Trophoblast cell (in vitro differentiated cells and primary cell): ENCODE results near the gene TXNDC5.

Experiments
- DNase-seq, 2 donors: peaks; one replicate each; pipeline ENCODE4 v3.0.0-alpha.2; 2016
- H2AFZ ChIP-seq: 2 replicates; pipeline ENCODE4 v1.6.1; 2013; ENCODE audit warnings: low read length, moderate library complexity, mild to moderate bottlenecking; ENCODE audit not compliant: insufficient read depth, poor library complexity
- H2AK5ac ChIP-seq: 2 replicates; pipeline ENCODE4 v1.6.1; 2013; ENCODE audit warnings: mild to moderate bottlenecking, low read length
- H2BK120ac ChIP-seq: 2 replicates; pipeline ENCODE4 v1.6.1; 2013; ENCODE audit warnings: low read length, mild to moderate bottlenecking, moderate library complexity; ENCODE audit not compliant: insufficient read depth, poor library complexity
- H2BK12ac ChIP-seq: 2 replicates; pipeline ENCODE4 v1.6.1; 2013; ENCODE audit warnings: mild to moderate bottlenecking, low read length, moderate library complexity
- H2BK5ac ChIP-seq: 2 replicates; pipeline ENCODE4 v1.6.1; 2013; ENCODE audit warnings: low read length, low read depth, moderate library complexity, mild to moderate bottlenecking; ENCODE audit not compliant: poor library complexity
- H3K14ac ChIP-seq: 2 replicates; pipeline ENCODE4 v1.6.1; 2013; ENCODE audit warnings: mild to moderate bottlenecking, low read length
- H3K18ac ChIP-seq: 2 replicates; pipeline ENCODE4 v1.6.1; 2013; ENCODE audit warnings: mild to moderate bottlenecking, low read length
- H3K23ac ChIP-seq: 2 replicates; pipeline ENCODE4 v1.6.1; 2013; ENCODE audit warnings: low read length
- H3K27ac ChIP-seq: 2 replicates; pipeline ENCODE4 v1.5.1; 2013; ENCODE audit warnings: low read depth, mild to moderate bottlenecking, inconsistent platforms, low read length, moderate library complexity
- H3K27me3 ChIP-seq: 2 replicates; pipeline ENCODE4 v1.6.1; 2013; ENCODE audit warnings: inconsistent platforms, mild to moderate bottlenecking, low read length, moderate library complexity; ENCODE audit not compliant: insufficient read depth
- H3K36me3 ChIP-seq, 2 experiments: 1 replicate in 1 of 2; 2 replicates in 1 of 2; pipeline ENCODE4 v1.6.1; 2013; ENCODE audit warnings: low read length in 2 of 2, mild to moderate bottlenecking in 2 of 2, moderate library complexity in 1 of 2; ENCODE audit not compliant: insufficient read depth in 2 of 2, control insufficient read depth in 1 of 2
- H3K4ac ChIP-seq: 2 replicates; pipeline ENCODE4 v1.6.1; 2013; ENCODE audit warnings: low read depth, mild to moderate bottlenecking, low read length, moderate library complexity
- H3K4me1 ChIP-seq, 2 experiments: 1 replicate in 1 of 2; 2 replicates in 1 of 2; pipeline ENCODE4 v1.6.1; 2013; ENCODE audit warnings: low read length in 2 of 2, mild to moderate bottlenecking in 2 of 2, moderate library complexity in 1 of 2; ENCODE audit not compliant: insufficient read depth in 2 of 2, control insufficient read depth in 1 of 2
- H3K4me2 ChIP-seq: 2 replicates; pipeline ENCODE4 v1.6.1; 2013; ENCODE audit warnings: inconsistent platforms, mild to moderate bottlenecking, low read length, moderate library complexity
- H3K4me3 ChIP-seq: 2 replicates; pipeline ENCODE4 v1.5.1; 2013; ENCODE audit warnings: mild to moderate bottlenecking, low read depth, low read length, inconsistent platforms
- H3K79me1 ChIP-seq: one replicate; pipeline ENCODE4 v1.6.1; 2013; ENCODE audit warnings: low read length
- H3K79me2 ChIP-seq: 2 replicates; pipeline ENCODE4 v1.6.1; 2013; ENCODE audit warnings: low read length, mild to moderate bottlenecking; ENCODE audit not compliant: control insufficient read depth, insufficient read depth, poor library complexity
- H3K9ac ChIP-seq: 2 replicates; pipeline ENCODE4 v1.6.1; 2013; ENCODE audit warnings: mild to moderate bottlenecking, low read length
- H3K9me3 ChIP-seq: 2 replicates; pipeline ENCODE4 v1.6.1; 2013; ENCODE audit warnings: low read depth, mild to moderate bottlenecking, control low read depth, inconsistent platforms, low read length; ENCODE audit not compliant: insufficient read depth
- H4K12ac ChIP-seq: 2 replicates; pipeline ENCODE4 v1.6.1; 2013; ENCODE audit warnings: low read depth, mild to moderate bottlenecking, low read length, moderate library complexity
- H4K8ac ChIP-seq: 2 replicates; pipeline ENCODE4 v1.6.1; 2013; ENCODE audit warnings: low read depth, mild to moderate bottlenecking, low read length, moderate library complexity
- H4K91ac ChIP-seq: one replicate; pipeline ENCODE4 v1.6.1; 2013; ENCODE audit warnings: low read depth, mild to moderate bottlenecking, low read length, moderate library complexity
- WGBS: extraction: QIAGEN DNeasy Blood & Tissue Kit; methylation state at CpG from one replicate; pipeline ENCODE4 v1.1.7; 2013; ENCODE audit warnings: missing lambda C conversion rate; ENCODE audit not compliant: insufficient read length, insufficient coverage; ENCODE audit errors: extremely low coverage; 5-methylcytosine and 5-hydroxymethylcytosine counted together

The TXNDC5 gene

DNA sequence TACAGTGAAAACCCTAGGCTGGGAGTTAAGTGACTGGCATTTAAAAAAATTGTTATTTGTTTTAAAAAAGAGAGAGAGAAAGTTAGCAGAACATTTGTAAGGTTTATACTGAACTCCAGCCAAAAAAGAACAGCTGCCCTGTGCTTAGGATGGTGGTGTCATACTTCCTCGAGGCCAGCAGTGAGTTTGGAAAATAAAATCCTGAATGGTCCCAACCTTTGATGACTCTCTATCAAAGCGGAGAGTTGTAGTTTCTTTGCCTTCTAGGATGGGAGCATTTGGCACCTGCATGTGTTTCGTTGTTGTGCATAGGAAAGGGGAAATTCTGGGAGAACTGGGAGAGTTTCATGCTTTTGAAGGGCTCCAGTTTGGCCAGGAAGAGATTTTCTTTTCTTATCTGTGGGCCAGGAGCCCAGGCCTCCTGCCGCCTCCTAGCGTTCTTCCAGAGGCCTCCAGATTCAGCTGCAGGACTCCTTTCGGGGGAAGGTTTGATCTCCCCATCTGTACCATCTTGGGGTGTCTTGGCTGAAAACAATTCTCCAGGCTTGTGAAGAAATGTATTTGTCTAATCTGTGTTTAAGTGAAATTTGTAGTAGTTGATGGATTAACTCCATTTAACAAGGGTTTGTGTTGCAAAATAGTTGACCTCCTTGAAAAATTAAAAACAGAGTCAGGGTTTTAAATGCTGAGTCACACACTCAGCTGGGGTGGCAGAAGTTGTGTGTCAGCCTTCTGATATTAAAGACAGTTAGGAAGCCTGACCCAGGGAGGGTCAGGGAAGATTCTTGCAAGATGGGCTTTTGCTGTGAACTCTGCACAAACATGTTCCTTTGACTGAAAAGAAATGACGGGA, 63.4 kb downstream of the TXNDC5 start:
- no peak overlapping the region for H3K18ac ChIP-seq
- H3K4ac ChIP-seq = no peak overlapping the region
- no peaks in the 10 kb centered on the region for H3K36me3 ChIP-seq
- H2AFZ ChIP-seq = no peak overlapping the region
- no peak overlapping the region for H4K91ac ChIP-seq
- no peak overlapping the region for H3K9ac ChIP-seq
- no peak overlapping the region for H4K12ac ChIP-seq
- no peaks in the 10 kb centered on the region for H3K27me3 ChIP-seq
- no peak overlapping the region for H2BK120ac ChIP-seq
- no peak overlapping the region for H2BK5ac ChIP-seq
- H3K79me1 ChIP-seq = no peaks in the 10 kb centered on the region
- no peak overlapping the region for H3K4me3 ChIP-seq
- H4K8ac ChIP-seq = no peak overlapping the region
- no peak overlapping the region for H3K14ac ChIP-seq
- H3K9me3 ChIP-seq = no peaks in the 10 kb centered on the region
- no peak overlapping the region for H2BK12ac ChIP-seq
- no peak for DNase-seq
- H3K23ac ChIP-seq = no peak overlapping the region
- no peak overlapping the region for H2AK5ac ChIP-seq
- H3K27ac ChIP-seq = no peak overlapping the region
- no peaks in the 10 kb centered on the region for H3K4me1 ChIP-seq
- no CpG with 5 or more reads among the region's 7 CpGs for WGBS
- H3K4me2 ChIP-seq = no peak overlapping the region
- H3K79me2 ChIP-seq = no peaks in the 10 kb centered on the region

DNA sequence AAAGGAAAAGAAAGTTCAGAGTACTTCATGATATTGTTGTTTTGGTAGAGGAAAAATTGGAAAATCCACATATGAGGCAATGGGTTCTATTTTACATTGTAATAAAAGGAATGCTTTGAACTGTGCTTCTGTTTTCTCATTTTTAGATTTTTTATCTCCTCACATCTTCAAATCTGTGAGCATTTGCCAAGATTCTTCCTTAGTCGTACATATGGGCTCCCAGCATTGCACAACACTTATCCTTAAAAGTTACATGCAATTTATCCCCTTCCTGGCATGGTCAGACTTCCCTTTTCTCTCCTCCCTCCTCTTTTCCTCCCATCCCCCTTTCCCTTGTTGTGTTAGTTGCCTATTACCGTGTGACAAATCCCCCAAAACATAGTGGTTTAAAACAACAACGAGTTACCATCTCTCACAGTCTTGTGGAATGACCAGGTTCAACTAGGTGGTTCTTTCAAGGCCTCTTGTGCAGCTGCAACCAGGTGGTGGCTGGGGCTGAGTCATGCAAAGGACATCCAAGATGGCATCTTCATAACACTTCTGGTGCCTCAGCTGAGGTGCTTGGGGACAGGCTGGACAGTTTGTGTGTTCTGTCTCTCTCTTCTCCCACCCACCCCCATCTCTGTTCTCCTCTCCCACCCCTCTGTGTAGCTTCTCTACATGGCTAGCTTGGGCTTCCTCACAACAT, 68.7 kb downstream of the TXNDC5 start:
- no peaks in the 10 kb centered on the region for H3K79me1 ChIP-seq
- H2BK12ac ChIP-seq = no peak overlapping the region
- no peak overlapping the region for H3K4me2 ChIP-seq
- DNase-seq = peak; percentile 74 to 87
- no peak overlapping the region for H3K14ac ChIP-seq
- WGBS = no CpG with 5 or more reads among the region's 3 CpGs
- H3K18ac ChIP-seq = no peak overlapping the region
- no peak overlapping the region for H4K91ac ChIP-seq
- H2AFZ ChIP-seq = no peak overlapping the region
- no peak overlapping the region for H3K4ac ChIP-seq
- no peak overlapping the region for H2BK120ac ChIP-seq
- no peak overlapping the region for H3K9ac ChIP-seq
- H2AK5ac ChIP-seq = no peak overlapping the region
- no peaks in the 10 kb centered on the region for H3K27me3 ChIP-seq
- no peak overlapping the region for H3K27ac ChIP-seq
- H4K12ac ChIP-seq = no peak overlapping the region
- H3K4me3 ChIP-seq = no peak overlapping the region
- H3K36me3 ChIP-seq = no peaks in the 10 kb centered on the region
- no peak overlapping the region for H4K8ac ChIP-seq
- peaks cover 0 to 3% of the 10 kb centered on the region in 2 experiments for H3K4me1 ChIP-seq
- no peak overlapping the region for H2BK5ac ChIP-seq
- H3K9me3 ChIP-seq = no peaks in the 10 kb centered on the region
- H3K23ac ChIP-seq = no peak overlapping the region
- no peaks in the 10 kb centered on the region for H3K79me2 ChIP-seq

DNA sequence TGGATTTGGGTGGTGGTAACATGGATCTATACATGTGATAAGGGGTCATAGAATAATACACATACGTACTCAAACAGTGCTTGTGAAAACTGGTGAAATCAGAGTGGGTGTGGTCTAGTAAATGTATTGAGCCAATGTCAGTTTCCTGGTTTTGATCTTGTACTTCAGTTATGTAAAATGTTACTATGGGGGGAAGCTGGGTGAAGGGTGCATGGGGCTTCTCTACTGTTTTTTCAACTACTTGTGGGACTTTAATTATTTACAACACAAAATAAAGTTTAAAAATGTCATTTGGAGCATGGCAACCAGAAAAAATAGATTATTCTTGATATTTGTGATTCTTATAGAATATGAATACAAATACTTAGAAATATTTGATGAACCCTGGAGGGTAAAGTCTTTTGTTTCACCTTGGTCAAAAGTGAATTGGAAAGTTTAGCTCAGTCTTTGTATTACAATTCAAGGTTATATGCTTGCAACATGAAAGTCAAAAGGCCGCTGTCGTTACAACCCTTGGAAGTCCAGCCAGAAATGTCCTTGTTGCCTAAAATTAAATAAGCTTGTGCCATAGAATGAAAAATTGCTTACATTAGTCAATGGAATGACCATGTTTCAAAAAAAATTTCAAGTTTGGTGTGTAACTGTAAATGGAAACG, 74.1 kb downstream of the TXNDC5 start:
- DNase-seq = no peak
- Histone ChIP-seq H4K8ac (no peak overlapping the region), H2BK12ac (no peak overlapping the region), H3K79me2 (no peaks in the 10 kb centered on the region), H2AK5ac (no peak overlapping the region), H3K36me3 (no peaks in the 10 kb centered on the region), H3K4me1 (no peaks in the 10 kb centered on the region), H2AFZ (no peak overlapping the region), H2BK5ac (no peak overlapping the region), H2BK120ac (no peak overlapping the region), H3K27me3 (no peaks in the 10 kb centered on the region), H3K9ac (no peak overlapping the region), H4K12ac (no peak overlapping the region), H3K27ac (no peak overlapping the region), H3K79me1 (no peaks in the 10 kb centered on the region), H4K91ac (no peak overlapping the region), H3K14ac (no peak overlapping the region), H3K9me3 (no peaks in the 10 kb centered on the region), H3K4me2 (no peak overlapping the region), H3K4me3 (no peak overlapping the region), H3K23ac (no peak overlapping the region), H3K4ac (no peak overlapping the region), H3K18ac (no peak overlapping the region)
- 100% methylated on average over 1 of the region's 4 CpGs for WGBS

DNA sequence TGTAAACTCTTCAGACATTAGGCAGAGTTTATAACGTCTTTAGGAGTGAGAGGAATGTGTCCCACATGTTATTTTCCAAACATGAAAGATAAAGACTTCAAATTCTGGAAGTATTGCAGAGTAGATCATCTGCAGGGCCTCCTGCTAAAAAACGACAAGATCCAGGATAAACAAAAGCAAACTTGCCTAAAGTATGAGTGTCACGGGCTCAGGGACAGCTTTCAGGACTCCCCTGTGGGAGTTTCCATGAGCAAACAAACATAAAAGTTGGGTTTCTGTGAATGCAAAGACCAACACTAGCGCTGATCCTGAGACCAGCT, 76.9 kb downstream of the TXNDC5 start:
- H3K9me3 ChIP-seq = no peaks in the 10 kb centered on the region
- no peak overlapping the region for H3K4ac ChIP-seq
- no peak overlapping the region for H4K91ac ChIP-seq
- no peaks in the 10 kb centered on the region for H3K79me2 ChIP-seq
- WGBS = no CpG with 5 or more reads among the region's 4 CpGs
- H3K18ac ChIP-seq = no peak overlapping the region
- no peak overlapping the region for H3K9ac ChIP-seq
- no peak overlapping the region for H3K27ac ChIP-seq
- no peak overlapping the region for H3K14ac ChIP-seq
- no peaks in the 10 kb centered on the region for H3K79me1 ChIP-seq
- no peak overlapping the region for H2AK5ac ChIP-seq
- H3K4me2 ChIP-seq = no peak overlapping the region
- H2BK5ac ChIP-seq = no peak overlapping the region
- no peaks in the 10 kb centered on the region for H3K36me3 ChIP-seq
- no peak overlapping the region for H4K8ac ChIP-seq
- H2AFZ ChIP-seq = no peak overlapping the region
- no peak overlapping the region for H2BK12ac ChIP-seq
- no peak overlapping the region for H2BK120ac ChIP-seq
- no peaks in the 10 kb centered on the region for H3K4me1 ChIP-seq
- no peak overlapping the region for H4K12ac ChIP-seq
- DNase-seq = peak; percentile 6 to 77
- H3K27me3 ChIP-seq = no peaks in the 10 kb centered on the region
- no peak overlapping the region for H3K4me3 ChIP-seq
- H3K23ac ChIP-seq = no peak overlapping the region
